GM10266 (cell line): Measurements from ENCODE around the gene DCUN1D2.

Source experiments
- DNase-seq: peaks from one replicate; pipeline ENCODE4 v3.0.0; 2012; ENCODE audit errors: extremely low spot score
- CTCF ChIP-seq: IDR thresholded peaks from 2 replicates; pipeline ENCODE4 v1.5.1; 2012; ENCODE audit warnings: mild to moderate bottlenecking, low read depth; ENCODE audit not compliant: control insufficient read depth, insufficient read depth; ENCODE audit errors: missing control alignments

Gene DCUN1D2

GRCh38 chr13:113466383-113466782 is 24.1 kb downstream of the DCUN1D2 start:
- no peak for TF ChIP-seq CTCF
- no peak for DNase-seq

- DNase-seq: no peak
- no peak for TF ChIP-seq CTCF
Observed at GRCh38 chr13:113465300-113465699, 25.2 kb downstream of the DCUN1D2 start.

GRCh38 chr13:113464476-113464875 is 26.0 kb downstream of the DCUN1D2 start:
- TF ChIP-seq CTCF: no peak

GRCh38 chr13:113461022-113461751 is 29.3 kb downstream of the DCUN1D2 start:
- no peak for DNase-seq

More at GRCh38 chr13:113464476-113464875, 26.0 kb downstream of the DCUN1D2 start:
- DNase-seq: no peak

GRCh38 chr13:113460599-113460998 is 29.9 kb downstream of the DCUN1D2 start:
- no peak for DNase-seq

More at GRCh38 chr13:113461022-113461751, 29.3 kb downstream of the DCUN1D2 start:
- no peak for TF ChIP-seq CTCF

GRCh38 chr13:113460064-113460555 is 30.4 kb downstream of the DCUN1D2 start:
- TF ChIP-seq CTCF: no peak
- no peak for DNase-seq

More at GRCh38 chr13:113460599-113460998, 29.9 kb downstream of the DCUN1D2 start:
- TF ChIP-seq CTCF: no peak
